Measurements from ENCODE around the gene ZNF2. TPM values are rescaled to one million over a fixed set of nuclear protein-coding genes. Genes with fewer than 3 reads are reported as not detected.

The ZNF2 gene
- total and polyA plus RNA-seq, 2 experiments from 2014 or later: 2.0 to 2.5 TPM

GRCh38 chr2:95165030-95165370, 609 bp upstream of the ZNF2 start (continued):
- TF ChIP-seq JUNB (IDR thresholded peaks at IDR 0.05; ENCODE audit: unreplicated experiment): no peak
- no peak for TF ChIP-seq POLR2AphosphoS5 (IDR thresholded peaks at IDR 0.05; ENCODE audit: low read depth)
- TF ChIP-seq STAT1 (IDR thresholded peaks at IDR 0.05; ENCODE audit: unreplicated experiment): no peak
- TF ChIP-seq EZH2 (IDR thresholded peaks at IDR 0.05; ENCODE audit: low read depth, unreplicated experiment): no peak
- TF ChIP-seq REST (IDR thresholded peaks at IDR 0.05; ENCODE audit: unreplicated experiment): no peak

GRCh38 chr2:95166065-95166763, 605 bp downstream of the ZNF2 start:
- Histone ChIP-seq H4K20me1 (replicated peaks; ENCODE audit: insufficient read depth) (peaks cover 3% of the 10 kb centered on the region; the same call in 1 of the 2 replicates), H3K4me3 (peak overlapping the region; percentile 91), H3K36me3 (ENCODE audit: insufficient read depth) (no peaks in the 10 kb centered on the region), H3K4me1 (ENCODE audit: insufficient read depth) (peaks cover 11% of the 10 kb centered on the region), H3K9me2 (ENCODE audit: insufficient read depth) (no peaks in the 10 kb centered on the region), H3K4me2 (peak overlapping the region; percentile 98), H3K27me3 (ENCODE audit: insufficient read depth) (no peaks in the 10 kb centered on the region), H3K27ac (ENCODE audit: low read depth) (no peak overlapping the region), H3K79me2 (replicated peaks; ENCODE audit: insufficient read depth) (peaks cover 25% of the 10 kb centered on the region), H3F3A (replicated peaks; ENCODE audit: low read depth) (no peaks in the 10 kb centered on the region), H2AFZ (peak overlapping the region; percentile 90)
- H3K4me3 Mint-ChIP-seq: peak overlapping the region; percentile 95
- peaks cover 2% of the 10 kb centered on the region; the same call in 1 of the 3 replicates for H3K36me3 Mint-ChIP-seq (ENCODE audit: low read depth)
- peaks cover 13% of the 10 kb centered on the region for H3K27me3 Mint-ChIP-seq (ENCODE audit: insufficient read depth, low read depth, poor library complexity)
- ATAC-seq (peak; percentile 26), DNase-seq (ENCODE audit: low spot score) (peak; percentile 9)
- H3K9me3 Mint-ChIP-seq: no peaks in the 10 kb centered on the region
- H3K27ac Mint-ChIP-seq: peak overlapping the region; percentile 98; the same call in 1 of the 2 replicates
- H3K4me1 Mint-ChIP-seq: peaks cover 15% of the 10 kb centered on the region
- TF ChIP-seq ZNF331 (CRISPR knock-in tag; IDR thresholded peaks at IDR 0.05; ENCODE audit: low read depth): no peak
- no peak for TF ChIP-seq JUNB (IDR thresholded peaks at IDR 0.05; ENCODE audit: unreplicated experiment)
- no peak for TF ChIP-seq POLR2AphosphoS5 (IDR thresholded peaks at IDR 0.05; ENCODE audit: low read depth)
- no peak for TF ChIP-seq STAT1 (IDR thresholded peaks at IDR 0.05; ENCODE audit: unreplicated experiment)
- no peak for TF ChIP-seq REST (IDR thresholded peaks at IDR 0.05; ENCODE audit: unreplicated experiment)
- no peak for TF ChIP-seq ETS1 (IDR thresholded peaks at IDR 0.05)
- no peak for TF ChIP-seq CTCF (conservative IDR thresholded peaks at IDR 0.05; ENCODE audit: low read depth in 2 of 2)
